ENCODE data around the gene LRIT1.

The LRIT1 gene

DNA sequence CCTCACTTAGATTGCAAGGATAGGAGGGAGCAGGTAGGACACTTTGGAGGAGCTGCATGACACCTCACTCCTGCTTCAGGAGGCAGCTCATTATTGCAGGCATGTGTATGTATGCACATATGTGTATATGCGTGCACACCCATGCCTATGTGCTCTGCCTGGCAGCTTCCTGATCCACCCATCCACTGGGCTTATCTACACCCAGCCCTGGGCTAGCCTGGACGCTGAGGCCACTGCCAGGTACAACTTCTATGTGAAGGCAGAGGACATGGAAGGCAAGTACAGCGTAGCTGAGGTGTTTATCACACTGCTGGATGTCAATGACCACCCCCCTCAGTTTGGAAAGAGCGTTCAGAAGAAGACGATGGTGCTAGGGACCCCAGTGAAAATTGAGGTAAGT lies 29.3 kb downstream of the LRIT1 start:
- no peak for DNase-seq

DNA sequence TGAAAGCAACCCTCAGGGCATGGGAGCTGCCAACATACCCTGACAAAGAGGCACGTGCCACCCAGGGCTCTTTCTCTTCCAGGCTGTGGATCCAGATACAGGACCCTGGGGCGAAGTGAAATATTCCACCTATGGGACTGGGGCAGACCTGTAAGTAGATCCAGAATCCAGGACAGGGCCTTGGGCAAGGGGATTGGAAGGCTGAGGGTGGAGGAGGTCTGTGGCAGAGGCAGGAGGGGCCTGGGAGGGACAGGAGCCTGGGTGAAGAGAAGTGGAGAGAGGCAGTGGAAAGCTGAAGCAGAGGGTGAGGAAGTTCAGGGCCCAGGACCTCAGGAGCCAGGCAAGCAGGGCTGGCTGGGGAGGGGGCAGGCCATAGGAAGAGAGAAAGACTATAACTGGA lies 29.8 kb downstream of the LRIT1 start:
- no peak for DNase-seq

DNA sequence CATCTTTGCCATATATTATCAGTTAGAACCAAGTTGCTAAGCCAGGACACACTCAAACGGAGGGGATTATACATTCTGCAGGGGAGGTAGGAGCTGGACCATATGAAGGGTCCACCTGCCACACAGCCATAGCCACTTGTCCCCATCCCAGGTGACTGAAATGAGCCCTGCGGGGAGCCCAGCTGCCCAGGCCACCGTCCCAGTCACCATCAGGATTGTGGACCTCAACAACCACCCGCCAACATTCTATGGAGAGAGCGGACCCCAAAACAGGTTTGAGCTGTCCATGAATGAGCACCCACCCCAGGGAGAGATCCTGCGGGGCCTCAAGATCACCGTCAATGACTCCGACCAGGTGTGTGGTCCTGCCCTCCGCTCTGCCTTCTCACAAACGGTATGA lies 33.3 kb downstream of the LRIT1 start:
- no peak for DNase-seq

DNA sequence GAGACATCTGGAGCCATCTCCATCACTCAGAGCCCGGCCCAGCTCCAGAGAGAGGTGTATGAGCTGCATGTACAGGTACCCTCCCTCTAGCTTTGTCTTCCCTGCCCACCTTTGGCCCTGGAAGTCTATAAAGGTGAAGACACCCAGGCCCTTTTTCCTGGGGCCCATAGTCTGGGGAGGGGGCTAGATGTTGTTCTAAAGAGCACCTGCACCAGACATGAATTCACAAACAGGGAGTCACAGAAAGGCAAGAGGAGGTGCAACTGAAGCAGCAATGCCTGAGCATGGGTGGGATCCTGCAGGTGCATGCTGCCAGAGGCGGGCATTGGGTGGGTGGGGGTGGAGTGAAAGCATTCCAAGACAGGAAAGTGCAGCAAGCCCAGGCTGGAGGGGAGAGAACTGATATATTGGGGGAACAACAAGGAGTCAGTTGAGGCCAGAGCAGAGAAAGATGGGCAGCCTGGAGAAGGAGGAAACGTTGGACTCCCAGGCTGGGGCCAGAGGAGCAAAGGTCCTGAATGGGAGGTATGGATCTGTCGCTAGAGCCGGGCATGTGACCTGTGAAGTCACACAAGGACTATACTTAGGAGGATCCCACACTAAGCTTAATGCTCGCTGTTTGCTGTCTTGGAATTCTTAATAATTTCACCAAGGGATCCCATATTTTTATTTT lies 35.4 kb downstream of the LRIT1 start:
- DNase-seq: no peak

DNA sequence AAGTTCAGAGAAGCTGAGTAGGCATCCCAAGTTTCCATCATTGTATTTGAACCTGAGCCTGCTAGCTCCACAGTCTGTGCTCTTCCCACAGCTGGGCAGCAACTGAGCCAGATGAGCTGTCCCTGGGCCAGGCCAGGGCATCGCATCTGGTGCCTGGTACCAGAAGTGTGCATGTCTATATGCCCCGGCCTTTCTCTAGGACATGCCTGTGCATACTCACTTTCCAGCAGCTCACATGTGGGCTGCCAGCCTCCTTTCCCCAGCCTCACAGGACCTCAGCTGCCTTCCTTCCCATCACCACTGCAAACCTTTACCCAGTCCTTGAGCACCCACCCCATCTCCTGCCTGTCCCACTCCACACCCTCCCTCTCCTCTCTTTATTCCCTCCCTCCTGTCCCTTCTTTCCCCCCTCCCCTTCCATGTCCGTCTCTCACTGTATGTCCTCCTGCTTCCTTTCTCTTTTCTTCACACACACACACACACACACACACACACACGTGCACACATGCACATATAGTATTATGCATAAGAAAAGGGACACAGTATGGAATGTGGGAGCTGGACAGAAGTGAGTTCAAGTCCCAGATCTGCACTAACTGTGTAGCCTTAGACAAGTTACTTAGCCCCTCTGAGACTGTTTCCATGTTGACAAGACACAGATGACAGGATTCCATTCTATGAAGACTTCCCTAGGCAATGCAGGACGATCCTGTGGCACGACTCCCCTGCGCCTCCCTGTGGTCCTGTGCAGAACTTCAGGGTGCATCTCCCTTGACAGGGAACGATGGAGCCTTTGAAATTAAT lies 36.1 kb downstream of the LRIT1 start:
- DNase-seq: peak; percentile 29

DNA sequence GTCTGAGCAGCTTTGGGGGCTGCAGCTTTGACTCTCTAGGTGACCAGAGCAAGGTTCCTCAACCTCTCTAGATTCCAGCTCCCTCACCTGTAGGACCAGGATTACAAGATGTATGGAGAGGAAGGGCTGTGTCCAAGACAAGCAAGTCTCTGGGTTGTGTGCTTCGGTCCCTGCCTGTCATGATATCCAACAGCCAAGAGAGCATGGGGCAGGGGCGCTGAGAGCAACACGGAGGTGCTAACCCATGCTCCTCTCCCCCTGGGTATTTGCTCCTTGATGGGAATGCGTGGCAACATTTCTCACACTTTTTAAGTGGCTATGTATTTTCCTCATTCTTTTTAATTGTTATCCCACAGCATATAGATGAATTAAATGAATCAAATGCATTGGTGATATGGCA lies 36.7 kb downstream of the LRIT1 start:
- no peak for DNase-seq

DNA sequence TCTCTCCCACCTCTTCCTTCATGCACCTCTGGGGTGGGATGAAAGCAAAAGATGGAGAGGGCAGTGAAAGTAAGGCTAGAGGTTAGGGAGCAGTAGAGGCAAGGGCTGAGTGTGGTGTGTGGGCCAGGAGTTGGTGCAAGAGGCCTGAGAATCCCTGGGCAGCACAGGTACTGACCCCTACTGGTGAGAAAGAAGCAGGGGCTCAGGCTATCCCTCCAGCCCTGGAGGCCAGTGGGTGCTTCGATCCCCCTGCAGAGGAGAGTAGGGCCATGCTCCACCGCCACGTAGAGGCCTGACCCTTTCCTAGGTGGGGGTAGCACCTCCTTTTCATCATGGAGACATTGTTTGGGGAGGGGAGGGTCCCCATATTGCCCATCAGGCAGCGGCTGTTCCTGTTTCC lies 37.2 kb downstream of the LRIT1 start:
- DNase-seq: no peak

DNA sequence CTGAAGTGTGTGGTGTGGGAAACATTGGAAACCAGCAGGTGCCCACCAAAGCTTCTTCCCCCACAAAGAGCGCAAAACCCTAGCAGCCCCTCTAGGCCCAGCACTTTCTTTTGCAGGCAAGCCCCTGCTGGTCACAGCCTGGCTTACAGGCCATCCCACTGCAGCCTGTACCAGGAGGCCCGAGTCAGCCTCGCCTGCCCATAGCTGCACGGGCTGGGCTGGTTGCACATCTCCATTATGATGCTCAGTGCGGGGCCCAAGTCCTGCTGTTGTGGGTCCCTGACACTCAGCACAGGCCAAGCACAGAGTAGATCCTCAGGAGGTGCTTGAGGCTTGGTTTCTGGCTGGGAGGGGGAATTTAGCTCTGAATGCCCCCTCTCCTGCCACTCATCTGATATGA lies 39.0 kb downstream of the LRIT1 start:
- no peak for DNase-seq

DNA sequence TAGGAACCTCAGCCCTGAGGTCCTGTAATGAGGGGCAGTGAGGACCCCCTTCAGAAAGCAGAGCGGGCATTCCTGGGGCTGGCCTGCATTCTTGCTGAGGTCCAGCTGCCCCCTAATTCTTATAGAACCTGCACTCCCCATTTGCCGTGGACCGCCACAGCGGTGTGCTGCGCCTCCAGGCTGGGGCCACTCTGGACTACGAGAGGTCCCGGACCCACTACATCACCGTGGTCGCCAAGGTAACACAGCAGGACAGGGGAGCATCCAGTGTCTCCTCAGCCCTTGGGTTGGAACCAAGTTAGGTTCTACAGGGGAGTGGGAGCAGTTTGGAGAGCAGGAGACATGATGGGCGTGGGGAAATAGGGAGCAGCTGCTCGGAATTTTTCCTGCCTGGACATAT lies 39.7 kb downstream of the LRIT1 start:
- no peak for DNase-seq

DNA sequence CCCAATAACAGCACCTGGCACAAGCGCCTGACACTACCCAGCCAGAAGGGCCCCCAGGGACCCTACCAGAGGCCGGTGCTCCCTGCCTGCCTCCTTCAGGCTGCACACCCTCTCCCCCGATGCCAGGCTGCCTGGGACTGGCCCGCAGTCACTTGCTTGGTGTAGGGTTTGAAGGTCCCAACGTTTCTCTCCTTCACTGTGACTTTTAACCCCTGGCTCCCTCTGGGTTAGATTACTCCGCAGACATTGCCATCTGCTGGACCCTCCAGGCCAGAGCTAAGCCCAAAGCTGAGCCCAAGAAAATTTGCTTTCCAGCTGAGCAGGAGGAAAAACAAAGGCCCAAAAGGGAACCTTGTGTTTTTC lies 40.1 kb downstream of the LRIT1 start:
- no peak for DNase-seq

DNA sequence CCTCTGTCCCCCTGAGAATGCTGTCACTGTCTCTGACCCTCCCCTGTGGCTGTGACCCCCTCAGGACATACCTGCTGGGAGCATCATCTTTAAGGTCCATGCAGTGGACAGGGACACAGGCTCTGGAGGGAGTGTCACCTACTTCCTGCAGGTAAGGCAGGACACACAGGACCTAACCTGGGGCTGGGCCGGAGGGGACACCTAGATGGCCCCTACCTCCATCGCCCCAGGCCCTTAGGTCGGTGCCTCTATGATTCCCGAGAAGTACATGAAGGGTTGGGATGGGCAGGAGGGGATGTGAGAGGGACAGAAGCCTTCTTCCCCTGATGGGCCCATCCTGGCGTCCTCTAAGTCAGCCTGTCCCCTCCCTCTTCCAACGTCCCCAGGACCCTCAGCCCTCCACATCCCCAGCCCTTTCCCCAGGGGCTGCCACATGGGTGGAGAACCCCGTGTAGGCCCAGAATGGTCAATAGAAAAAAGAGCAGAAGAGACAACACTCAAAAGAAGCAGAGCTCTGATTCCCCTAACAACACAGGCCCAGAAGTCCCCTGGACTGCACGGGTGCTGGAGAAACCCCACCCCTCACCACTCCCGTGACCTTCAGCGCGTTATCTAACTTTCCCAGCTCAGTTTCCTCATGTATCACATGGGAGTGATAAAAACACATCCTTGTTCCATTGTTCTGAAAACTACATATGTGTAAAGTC lies 40.7 kb downstream of the LRIT1 start:
- no peak for DNase-seq

DNA sequence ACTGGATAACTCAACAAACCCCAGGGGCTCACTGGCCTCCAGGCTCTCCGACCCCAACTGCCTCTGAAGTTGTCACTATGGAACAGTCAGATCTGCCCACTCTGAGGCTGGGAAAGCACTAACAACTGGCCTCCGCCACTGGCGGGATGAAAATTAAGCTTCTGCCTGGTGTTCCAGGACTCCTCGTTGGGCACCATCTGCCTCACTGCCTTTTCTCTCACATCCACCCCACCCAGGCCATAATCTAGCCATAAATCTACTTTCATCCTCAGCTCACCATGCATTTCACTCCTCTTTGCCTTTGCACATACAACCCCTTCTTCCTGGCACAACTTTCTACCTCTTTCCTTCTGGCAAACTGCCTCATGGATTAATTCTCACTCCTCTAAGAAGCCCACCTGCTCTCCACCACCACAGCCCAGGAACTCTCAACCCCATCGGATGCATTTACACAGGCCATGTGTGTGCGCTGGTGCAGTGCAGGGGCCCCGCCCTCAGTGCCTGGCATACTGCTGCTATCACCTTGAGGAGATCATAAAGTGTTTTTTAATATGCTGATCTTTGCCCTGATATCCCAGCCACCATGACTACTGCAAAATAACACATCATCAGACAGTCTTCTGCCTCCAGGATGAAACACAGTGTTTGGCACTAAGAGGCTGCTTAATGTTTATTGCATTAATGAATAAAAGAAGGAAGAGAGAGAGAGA lies 43.0 kb downstream of the LRIT1 start:
- no peak for DNase-seq

DNA sequence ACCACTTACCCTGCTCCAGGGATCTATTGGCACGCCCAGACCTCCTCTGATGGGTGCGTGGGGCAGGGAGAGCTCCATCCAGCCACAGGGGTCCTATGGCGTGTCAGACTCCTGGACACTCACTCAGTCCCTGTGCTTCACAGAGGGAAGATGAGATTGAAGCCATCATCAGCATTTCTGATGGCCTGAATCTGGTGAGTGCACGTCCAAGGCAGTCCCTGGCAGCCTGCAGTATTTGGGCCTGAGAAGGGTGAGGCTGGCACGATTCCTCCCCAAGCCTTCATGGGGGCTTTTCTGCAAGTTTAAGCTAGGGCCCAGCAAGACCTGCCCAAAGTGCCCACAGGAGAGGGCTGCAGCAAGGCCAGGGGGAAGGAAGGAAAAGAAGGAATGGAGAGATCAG lies 43.7 kb downstream of the LRIT1 start:
- DNase-seq: no peak

DNA sequence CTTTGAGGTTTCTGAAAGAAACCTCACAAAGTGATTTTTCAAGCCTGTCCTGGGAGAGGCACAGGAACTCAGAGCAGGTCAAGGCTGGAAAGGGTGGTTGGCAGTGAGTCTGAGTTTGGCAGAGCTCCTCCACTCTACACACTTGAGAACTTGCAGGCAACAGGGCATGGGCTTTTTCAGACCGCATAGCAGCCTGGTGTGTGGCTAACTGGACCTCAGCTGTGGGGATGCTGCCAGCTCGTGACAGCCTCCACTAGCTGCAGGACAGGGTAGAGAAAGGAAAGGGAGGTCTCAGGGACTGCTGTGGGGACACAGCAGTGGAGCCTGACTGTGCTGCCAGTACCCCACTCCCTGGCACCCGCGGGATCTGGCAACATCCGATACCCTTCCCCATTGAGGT lies 44.4 kb downstream of the LRIT1 start:
- no peak for DNase-seq

DNA sequence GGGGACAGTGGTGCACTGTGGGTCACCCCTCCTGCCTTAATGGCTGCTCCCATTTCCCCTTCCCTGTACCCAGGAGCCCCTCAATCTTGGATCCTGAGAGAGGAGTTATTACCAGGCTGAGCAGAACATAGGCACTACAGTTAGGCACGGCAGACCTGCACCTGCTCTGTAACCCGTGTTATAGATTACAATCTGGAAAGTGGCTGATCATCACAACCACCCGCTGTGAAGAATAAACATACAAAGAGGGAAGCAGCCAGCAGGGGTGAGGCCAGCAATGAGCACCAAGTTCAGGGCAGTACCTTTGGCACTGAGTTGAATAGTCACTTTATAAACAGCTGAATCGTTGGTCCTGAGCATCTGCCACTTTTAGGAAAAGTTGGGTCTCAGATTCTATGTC lies 45.3 kb downstream of the LRIT1 start:
- DNase-seq: no peak

DNA sequence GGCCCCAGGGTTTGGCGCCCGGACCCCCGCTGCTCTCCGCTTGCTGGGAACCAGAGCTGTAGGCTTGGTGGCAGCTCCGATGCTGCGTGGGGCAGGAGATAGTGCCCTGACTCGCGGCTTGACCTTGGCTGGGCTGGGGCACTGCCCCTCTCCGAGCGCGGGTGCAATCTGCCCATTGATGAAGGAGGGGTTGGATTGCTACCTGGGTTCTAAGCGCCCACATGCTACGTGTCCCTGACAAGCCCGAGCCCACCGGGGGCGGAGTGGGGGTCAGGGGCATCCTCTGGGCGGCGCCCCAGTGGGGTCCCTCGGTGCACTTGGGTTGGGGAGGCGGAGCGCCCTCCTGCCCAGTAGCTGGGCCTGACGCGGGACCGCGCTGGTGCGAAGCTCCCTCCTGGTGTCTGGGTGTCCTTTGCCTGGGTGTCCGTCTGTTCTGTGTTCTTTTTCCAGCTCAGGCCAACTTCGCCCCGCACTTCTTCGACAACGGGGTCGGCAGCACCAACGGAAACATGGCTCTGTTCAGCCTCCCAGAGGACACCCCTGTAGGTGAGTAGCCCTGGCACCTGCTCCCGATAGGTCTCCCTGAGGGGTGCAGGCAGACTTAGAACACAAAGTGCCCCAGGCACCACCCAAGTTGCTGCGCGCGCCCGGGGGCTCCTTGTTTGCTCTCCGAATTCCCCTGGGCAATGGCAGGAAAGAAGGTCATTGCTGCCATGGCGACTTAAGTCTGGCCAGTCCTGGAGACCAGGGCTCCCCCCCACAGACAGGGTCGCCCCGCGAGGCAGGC lies 46.1 kb downstream of the LRIT1 start:
- no peak for DNase-seq

DNA sequence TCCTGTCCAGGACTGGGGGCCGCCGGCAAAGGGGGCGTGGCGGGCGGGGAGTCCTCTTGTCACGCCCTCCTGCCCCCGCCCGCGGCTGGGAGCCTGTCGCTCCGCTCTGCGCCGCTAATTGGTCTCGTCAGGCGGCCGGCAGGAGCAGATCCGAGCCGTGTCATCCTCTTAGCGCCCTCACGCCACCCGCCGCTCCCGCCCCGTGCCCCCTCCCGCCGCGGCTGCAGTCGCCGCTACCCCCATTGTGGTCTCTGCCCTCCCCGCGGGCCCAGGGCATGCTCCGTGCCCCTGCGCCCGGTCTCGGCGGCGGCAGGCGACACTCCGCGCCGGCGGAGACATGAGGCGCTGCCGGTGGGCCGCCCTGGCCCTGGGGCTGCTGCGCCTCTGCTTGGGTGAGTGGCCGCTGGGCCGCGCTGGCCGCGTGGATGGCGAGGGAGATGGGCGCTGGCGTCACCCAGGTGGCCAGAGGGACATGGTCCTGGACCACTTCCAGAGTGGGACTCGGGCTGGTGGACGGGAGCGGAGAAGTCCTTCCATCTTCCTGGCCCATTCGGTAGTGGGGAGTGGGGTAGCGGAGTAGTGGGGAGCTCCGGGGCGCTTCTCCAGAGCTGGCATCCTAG lies 46.8 kb downstream of the LRIT1 start, which contains the start of gene CDHR1:
Gene CDHR1 (plus strand): TSS at position 114 of the 620 bp plus-strand sequence. CDS start 224 bp downstream, at position 338.
- DNase-seq: peak; percentile 8

DNA sequence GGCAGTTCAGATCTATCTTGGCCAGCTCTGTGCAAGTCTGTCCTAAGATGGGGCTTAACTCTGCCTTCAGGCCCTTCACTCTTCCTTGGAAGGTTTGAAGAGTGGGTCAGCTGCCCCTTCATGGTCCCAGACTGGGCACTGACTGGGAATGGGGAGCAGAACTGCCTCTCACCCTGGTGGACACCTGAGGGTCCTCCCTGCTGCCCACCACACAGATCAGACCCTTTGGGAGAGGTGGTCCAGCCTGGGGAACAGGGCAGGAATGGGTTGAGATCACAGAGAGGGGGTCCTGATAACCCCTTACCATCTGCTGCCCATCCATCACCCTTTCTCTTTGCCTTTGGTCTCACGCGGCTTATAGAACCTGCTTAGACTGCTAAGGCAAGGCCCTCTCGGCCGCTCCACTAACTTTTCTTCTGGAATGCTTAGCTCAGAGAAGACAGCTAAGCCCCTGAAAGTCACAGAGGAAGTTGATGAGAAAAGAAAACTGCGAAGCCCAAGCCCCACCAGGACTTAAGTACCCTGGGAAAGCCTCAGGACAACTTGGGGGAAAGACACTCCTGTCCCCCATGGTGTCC lies 47.4 kb downstream of the LRIT1 start:
- no peak for DNase-seq

DNA sequence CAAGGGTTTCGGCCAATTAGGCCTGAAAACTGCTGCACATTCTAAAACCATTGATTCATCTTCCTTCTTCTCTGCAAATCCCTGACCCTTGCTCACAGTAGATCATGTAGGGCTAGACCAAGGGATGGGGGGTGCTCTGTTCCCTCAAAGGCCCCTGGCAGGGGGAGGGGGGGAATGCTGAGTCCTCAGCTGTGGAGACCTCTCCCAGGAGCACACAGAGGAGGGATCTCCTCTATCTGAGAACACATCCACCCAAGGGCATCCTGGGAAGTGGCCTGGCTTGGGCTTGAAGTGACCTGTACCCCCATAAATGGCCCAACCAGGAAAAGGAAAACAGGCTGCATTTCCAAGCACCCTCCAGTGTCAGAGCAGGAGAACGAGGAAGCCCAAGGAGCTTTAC lies 48.0 kb downstream of the LRIT1 start:
- DNase-seq: no peak

DNA sequence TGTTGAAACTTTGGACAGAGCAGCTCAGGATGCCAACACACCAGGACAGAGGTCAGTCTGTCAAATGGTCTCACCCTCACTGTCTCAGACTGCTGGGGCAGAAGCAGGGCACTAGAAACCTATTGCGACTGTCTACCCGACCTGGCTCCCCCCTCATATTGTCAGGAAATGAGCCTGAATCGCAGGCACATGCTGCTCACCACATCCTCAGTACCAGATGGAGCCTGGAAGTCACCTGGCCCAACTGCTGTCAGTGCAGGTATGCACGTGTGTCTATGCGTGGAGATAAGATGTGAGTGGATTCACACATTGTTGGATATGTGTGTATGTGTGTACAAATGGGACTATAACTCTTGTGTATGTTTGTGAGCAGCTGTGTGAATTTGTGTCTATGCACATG lies 50.2 kb downstream of the LRIT1 start:
- DNase-seq: no peak

DNA sequence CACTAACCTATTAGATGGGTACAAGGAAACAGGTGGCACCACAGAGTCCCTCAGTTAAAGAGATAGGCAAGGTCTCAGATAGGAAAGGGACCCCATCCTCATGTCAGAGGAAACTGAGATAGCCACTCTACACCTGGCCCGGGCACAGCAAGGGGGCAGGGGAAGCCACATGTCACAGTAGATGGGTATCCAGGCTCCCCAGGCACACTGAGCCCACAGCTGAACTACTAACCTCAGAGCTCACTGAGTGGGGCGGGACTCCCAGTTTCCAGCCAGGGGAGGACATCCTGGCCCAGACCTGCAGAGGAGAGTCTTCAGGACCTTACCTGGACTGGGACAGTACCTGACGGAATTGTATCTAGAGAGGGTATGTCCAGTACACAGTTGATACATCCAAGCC lies 50.7 kb downstream of the LRIT1 start:
- no peak for DNase-seq

DNA sequence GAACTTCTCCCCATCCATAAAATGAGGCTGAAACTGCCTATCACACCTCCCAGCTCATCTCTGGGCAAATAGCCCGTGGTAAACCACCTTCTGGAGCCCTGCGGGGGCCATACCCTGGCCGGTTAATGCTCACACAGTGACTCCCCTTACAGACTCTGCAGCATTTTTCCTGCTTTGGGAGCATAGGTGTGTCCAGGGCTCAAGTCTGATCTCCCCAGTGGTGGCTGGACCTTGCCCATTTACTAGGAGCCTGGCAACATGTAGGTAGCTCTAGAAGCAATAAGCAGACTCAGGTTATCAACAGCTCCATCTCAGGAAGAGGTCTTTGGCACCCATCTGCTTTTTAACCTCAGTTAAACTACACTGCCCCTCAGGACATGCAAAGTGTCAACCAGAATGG lies 52.5 kb downstream of the LRIT1 start:
- no peak for DNase-seq

Measured in activated effector memory CD4-positive, alpha-beta T cell treated with Interleukin-2 at 50 U/mL for 16 hours (primary cell).